ENCODE data around the gene S100A5.
"Not testable (repeated sequence)": the region's sequence is repeated elsewhere in the genome, so short reads cannot be mapped to it uniquely, and the experiment has no call there.

S100A5 gene

DNA sequence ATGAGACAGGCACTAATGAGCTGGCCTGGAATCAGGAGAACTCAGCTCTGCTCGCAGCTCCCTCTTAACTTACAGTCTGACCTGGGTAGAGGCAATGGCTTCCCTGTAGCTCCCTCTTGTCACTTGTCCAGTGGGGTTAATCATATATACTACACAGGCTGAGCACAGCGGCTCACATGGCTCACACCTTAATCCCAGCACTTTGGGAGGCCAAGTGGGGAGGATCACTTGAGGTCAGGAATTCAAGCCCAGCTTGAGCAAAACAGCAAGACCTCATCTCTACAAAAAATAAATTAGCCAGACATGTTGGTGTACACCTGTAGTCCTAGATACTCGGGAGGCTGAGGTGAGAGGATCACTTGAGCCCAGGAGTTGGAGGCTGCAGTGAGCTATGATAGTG lies 9.1 kb downstream of the S100A5 start:
- H3K27me3 Mint-ChIP-seq = no peaks in the 10 kb centered on the region
- H3K27ac Mint-ChIP-seq = peak overlapping the region; percentile 91 to 95
- H3K4me1 Mint-ChIP-seq (ENCODE audit: low read depth in 2 of 2) = peaks cover 50 to 51% of the 10 kb centered on the region in 2 donors
- DNase-seq (no peak), ATAC-seq (replicated peaks) (no peak)
- peak overlapping the region; percentile 88 to 92 for H3K4me3 Mint-ChIP-seq
- H3K9me3 Mint-ChIP-seq = no peaks in the 10 kb centered on the region
- peaks cover 45% of the 10 kb centered on the region for H3K36me3 Mint-ChIP-seq (ENCODE audit: insufficient read depth)

DNA sequence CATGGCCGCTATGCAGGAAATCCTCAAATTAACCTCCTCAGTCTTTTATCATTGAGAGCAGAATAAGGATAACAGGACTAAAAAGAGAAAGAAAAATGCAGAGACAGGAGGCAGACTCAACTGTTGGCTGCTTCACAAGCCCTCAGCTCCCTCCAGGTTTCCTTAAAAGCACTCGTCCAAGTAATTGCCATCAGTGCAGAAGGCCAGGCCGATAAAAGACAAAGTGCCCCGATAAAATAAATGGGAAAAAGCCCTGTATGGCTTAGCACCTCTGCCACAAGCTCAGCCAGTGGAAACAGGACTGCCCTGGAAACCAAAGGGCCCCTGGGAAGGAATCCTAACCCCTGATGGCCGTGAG lies 13.1 kb downstream of the S100A5 start:
- ATAC-seq (replicated peaks) (no peak), DNase-seq (no peak)
- H3K27me3 Mint-ChIP-seq = no peaks in the 10 kb centered on the region
- H3K4me1 Mint-ChIP-seq (ENCODE audit: low read depth in 2 of 2) = peaks cover 17 to 21% of the 10 kb centered on the region in 2 donors
- peaks cover 10% of the 10 kb centered on the region for H3K36me3 Mint-ChIP-seq (ENCODE audit: insufficient read depth)
- H3K4me3 Mint-ChIP-seq = no peak overlapping the region
- H3K9me3 Mint-ChIP-seq = no peaks in the 10 kb centered on the region
- peak overlapping the region in 1 of 2 donors; percentile 59 for H3K27ac Mint-ChIP-seq

GRCh38 chr1:153527023-153527682 lies 13.6 kb downstream of the S100A5 start:
- ATAC-seq (replicated peaks) (no peak), DNase-seq (no peak)
- H3K27ac Mint-ChIP-seq = peak overlapping the region in 1 of 2 donors; percentile 59
- H3K36me3 Mint-ChIP-seq (ENCODE audit: insufficient read depth) = peaks cover 5% of the 10 kb centered on the region
- H3K9me3 Mint-ChIP-seq = no peaks in the 10 kb centered on the region
- H3K27me3 Mint-ChIP-seq = no peaks in the 10 kb centered on the region
- H3K4me1 Mint-ChIP-seq (ENCODE audit: low read depth in 2 of 2) = peaks cover 14 to 16% of the 10 kb centered on the region in 2 donors
- H3K4me3 Mint-ChIP-seq = no peak overlapping the region

- ATAC-seq (replicated peaks) (no peak), DNase-seq (no peak)
- H3K27ac Mint-ChIP-seq = peak overlapping the region in 1 of 2 donors; percentile 59
- H3K4me1 Mint-ChIP-seq (ENCODE audit: low read depth in 2 of 2) = peaks cover 7% of the 10 kb centered on the region in 2 donors
- no peak overlapping the region for H3K4me3 Mint-ChIP-seq
- H3K9me3 Mint-ChIP-seq = no peaks in the 10 kb centered on the region
- H3K36me3 Mint-ChIP-seq (ENCODE audit: insufficient read depth) = peaks cover 5% of the 10 kb centered on the region
- H3K27me3 Mint-ChIP-seq = no peaks in the 10 kb centered on the region
These were observed 14.6 kb downstream of the S100A5 start for GRCh38 chr1:153526132-153526543.

GRCh38 chr1:153525088-153525728 lies 15.5 kb downstream of the S100A5 start:
- no peak for ATAC-seq (replicated peaks)
- Mint-ChIP-seq H3K27ac (no peak overlapping the region), H3K9me3 (no peaks in the 10 kb centered on the region), H3K27me3 (no peaks in the 10 kb centered on the region), H3K36me3 (ENCODE audit: insufficient read depth) (peaks cover 4% of the 10 kb centered on the region), H3K4me3 (no peak overlapping the region), H3K4me1 (ENCODE audit: low read depth in 2 of 2) (peaks cover 2 to 3% of the 10 kb centered on the region in 2 donors)
- no peak for DNase-seq

- not testable (repeated sequence) for H3K4me3 Mint-ChIP-seq; DNase-seq; H3K27me3 Mint-ChIP-seq; H3K9me3 Mint-ChIP-seq; H3K27ac Mint-ChIP-seq; ATAC-seq (replicated peaks); H3K36me3 Mint-ChIP-seq (ENCODE audit: insufficient read depth); H3K4me1 Mint-ChIP-seq (ENCODE audit: low read depth in 2 of 2)
These were observed 18.2 kb downstream of the S100A5 start for GRCh38 chr1:153522353-153523048.

DNA sequence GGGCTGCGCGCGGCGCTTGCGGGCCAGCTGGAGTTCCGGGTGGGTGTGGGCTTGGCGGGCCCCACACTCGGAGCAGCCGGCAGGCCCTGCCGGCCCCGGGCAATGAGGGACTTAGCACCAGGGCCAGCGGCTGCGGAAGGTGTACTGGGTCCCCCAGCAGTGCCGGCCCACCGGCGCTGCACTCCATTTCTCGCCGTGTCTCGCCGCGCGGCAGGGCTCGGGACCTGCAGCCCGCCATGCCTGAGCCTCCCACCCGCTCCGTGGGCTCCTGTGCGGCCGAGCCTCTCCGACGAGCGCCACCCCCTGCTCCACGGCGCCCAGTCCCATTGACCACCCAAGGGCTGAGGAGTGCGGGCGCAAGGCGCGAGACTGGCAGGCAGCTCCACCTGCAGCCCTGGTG lies 18.9 kb downstream of the S100A5 start:
- not testable (repeated sequence) for DNase-seq; H3K4me1 Mint-ChIP-seq (ENCODE audit: low read depth in 2 of 2); H3K9me3 Mint-ChIP-seq; H3K27ac Mint-ChIP-seq; ATAC-seq (replicated peaks); H3K27me3 Mint-ChIP-seq; H3K36me3 Mint-ChIP-seq (ENCODE audit: insufficient read depth); H3K4me3 Mint-ChIP-seq

DNA sequence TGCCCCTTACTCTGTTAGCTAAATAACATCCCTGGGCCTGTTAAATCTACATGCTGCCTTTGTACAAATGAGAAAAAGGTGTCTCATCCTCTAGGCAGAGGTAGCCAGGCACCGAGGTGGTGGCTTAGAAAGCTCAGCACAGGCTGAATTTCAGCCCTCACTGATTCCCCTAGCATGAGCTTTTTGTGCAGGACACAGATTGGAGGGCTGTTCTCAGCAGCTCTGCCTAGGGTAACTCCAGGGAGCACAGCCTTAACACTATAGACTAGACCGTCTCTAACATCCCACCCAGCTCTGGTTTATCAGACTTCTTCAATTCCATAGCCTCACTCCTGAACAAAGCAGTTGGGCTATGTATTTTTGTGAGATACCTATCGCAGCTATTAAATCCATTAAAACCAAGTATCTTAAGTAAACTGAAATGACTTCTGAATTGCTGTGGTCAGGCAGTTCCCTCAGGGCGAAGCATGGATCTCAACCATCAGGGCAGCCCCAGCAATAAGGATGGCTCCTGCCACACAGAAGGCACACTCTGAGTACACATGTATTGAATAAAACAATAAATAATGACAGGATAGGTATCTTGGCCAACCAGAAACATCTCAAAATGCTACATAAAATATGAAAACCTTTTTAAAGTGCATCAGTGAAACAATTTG lies 19.8 kb downstream of the S100A5 start:
- Mint-ChIP-seq H3K27ac (no peak overlapping the region), H3K4me3 (no peak overlapping the region), H3K4me1 (ENCODE audit: low read depth in 2 of 2) (peaks cover 5 to 6% of the 10 kb centered on the region in 2 donors), H3K27me3 (no peaks in the 10 kb centered on the region), H3K36me3 (ENCODE audit: insufficient read depth) (no peaks in the 10 kb centered on the region), H3K9me3 (no peaks in the 10 kb centered on the region)
- ATAC-seq (replicated peaks) (no peak), DNase-seq (no peak)

DNA sequence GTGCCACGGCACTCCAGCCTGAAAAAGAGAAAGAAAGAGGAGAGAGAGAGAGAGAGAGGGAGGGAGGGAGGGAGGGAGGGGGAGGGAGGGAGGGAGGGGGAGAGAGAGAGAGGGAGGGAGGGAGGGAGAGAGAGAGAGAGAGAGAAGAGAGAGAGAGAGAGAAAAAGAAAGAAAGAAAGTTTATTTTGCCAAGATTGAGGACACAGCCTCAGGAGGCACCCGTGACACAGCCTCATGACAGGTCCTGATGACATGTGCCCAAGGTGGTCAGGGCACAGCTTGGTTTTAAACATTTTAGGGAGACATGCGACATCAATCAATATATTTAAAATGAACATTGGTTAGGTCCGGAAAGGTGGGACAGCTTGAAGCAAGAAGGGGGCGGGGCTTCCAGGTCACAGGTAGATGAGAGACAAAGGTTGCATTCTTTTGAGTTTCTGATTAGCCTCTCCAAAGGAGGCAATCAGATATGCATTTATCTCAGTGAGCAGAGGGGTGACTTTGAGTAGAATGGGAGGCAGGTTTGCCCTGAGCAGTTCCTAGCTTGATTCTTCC lies 20.5 kb downstream of the S100A5 start:
- not testable (repeated sequence) for ATAC-seq (replicated peaks); H3K9me3 Mint-ChIP-seq; H3K4me1 Mint-ChIP-seq (ENCODE audit: low read depth in 2 of 2); H3K4me3 Mint-ChIP-seq; H3K36me3 Mint-ChIP-seq (ENCODE audit: insufficient read depth); H3K27me3 Mint-ChIP-seq; DNase-seq
- peak overlapping the region in 1 of 2 donors; percentile 16 for H3K27ac Mint-ChIP-seq

DNA sequence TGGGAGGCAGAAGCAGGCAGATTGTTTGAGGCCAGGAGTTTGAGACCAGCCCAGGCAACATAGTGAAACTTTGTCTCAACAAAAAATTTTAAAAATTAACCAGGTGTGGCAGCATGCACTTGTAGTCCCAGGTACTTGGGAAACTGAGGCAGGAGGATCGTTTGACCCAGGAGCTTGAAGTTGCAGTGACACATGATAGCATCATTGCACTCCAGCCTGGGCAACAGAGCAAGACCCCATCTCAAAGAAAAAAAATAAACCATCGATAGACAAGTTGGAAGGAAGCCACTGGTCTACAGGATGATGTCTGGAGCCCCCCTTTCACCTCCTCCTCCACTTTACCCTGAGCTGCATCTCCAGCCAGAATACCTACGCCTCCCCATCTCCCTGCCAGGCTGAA lies 21.5 kb downstream of the S100A5 start:
- Mint-ChIP-seq H3K4me3 (no peak overlapping the region), H3K36me3 (ENCODE audit: insufficient read depth) (no peaks in the 10 kb centered on the region), H3K9me3 (no peaks in the 10 kb centered on the region), H3K27me3 (no peaks in the 10 kb centered on the region), H3K27ac (no peak overlapping the region), H3K4me1 (ENCODE audit: low read depth in 2 of 2) (peaks cover 5 to 6% of the 10 kb centered on the region in 2 donors)
- ATAC-seq (replicated peaks) = no peak
- DNase-seq = no peak

DNA sequence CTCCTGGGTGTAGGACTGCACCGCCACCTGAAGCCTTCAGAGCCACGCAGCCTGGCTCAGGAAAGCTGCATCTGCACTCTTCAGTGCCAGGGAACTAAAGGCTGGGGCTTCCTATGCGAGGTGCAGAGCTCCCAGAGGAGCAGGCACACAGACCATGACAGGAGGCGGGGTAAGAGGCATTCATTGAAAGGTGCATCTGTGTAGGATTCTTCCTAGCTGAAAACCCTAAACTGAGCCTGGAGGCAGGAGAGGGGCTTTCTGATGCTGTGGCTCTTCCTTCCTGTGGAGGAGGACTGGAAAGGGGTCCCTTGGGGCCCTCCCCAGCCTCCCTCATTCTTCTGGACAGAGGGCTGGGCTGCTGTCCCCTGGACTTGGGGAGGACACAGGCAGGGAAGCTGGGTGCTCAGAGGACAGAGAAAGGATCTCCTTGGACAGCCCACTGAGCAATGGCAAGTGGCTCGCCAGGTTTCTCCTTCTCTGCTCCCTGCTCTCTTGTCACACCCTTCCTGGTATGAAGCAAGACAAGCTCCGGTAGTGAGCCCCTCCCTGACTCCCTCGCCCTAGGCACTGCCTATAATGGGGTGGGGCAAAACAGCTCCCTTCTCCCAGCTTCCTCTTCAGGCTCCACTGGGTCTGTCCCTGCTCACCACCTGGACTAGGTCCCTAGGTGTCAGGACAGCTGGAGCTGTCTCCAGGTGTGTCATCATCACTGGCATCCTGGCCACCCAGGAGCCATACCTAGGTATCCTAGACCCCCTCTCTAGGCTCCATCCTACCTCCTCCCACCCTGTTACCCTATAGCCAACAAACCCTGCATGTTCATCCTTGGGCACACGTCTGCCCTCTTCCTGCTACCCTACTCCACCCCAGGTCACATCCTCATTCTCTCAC lies 25.0 kb downstream of the S100A5 start:
- DNase-seq (no peak), ATAC-seq (replicated peaks) (no peak)
- Mint-ChIP-seq H3K9me3 (no peaks in the 10 kb centered on the region), H3K4me1 (ENCODE audit: low read depth in 2 of 2) (peaks cover 10 to 12% of the 10 kb centered on the region in 2 donors), H3K4me3 (no peak overlapping the region), H3K27me3 (no peaks in the 10 kb centered on the region), H3K27ac (peak overlapping the region; percentile 22 to 64), H3K36me3 (ENCODE audit: insufficient read depth) (no peaks in the 10 kb centered on the region)

GRCh38 chr1:153513666-153514065 lies 27.1 kb downstream of the S100A5 start:
- H3K9me3 Mint-ChIP-seq = no peaks in the 10 kb centered on the region
- DNase-seq (no peak), ATAC-seq (replicated peaks) (no peak)
- no peaks in the 10 kb centered on the region for H3K27me3 Mint-ChIP-seq
- H3K27ac Mint-ChIP-seq = no peak overlapping the region
- H3K36me3 Mint-ChIP-seq (ENCODE audit: insufficient read depth) = no peaks in the 10 kb centered on the region
- H3K4me1 Mint-ChIP-seq (ENCODE audit: low read depth in 2 of 2) = peaks cover 12% of the 10 kb centered on the region in 2 donors
- H3K4me3 Mint-ChIP-seq = no peak overlapping the region

DNA sequence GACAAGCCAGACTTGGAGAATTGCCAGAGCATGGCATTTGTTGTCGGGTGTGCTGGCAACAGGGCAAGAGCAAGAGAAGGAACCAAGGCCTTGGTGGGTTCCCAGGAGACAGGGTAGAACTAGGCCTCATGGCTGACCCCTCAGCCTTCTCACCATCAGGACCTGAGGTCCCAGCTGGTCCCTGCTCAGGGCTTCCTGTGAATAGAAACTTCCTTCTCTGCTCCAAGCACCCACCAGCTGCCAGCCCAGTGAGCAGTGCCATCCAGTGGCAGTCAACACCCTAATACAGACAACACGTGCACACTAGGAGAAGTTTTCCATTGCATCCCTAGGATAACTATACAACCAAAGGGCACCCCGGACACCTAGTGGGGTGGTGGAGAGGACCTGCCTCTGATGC lies 27.7 kb downstream of the S100A5 start:
- Mint-ChIP-seq H3K9me3 (no peaks in the 10 kb centered on the region), H3K27ac (no peak overlapping the region), H3K4me3 (no peak overlapping the region), H3K27me3 (no peaks in the 10 kb centered on the region), H3K36me3 (ENCODE audit: insufficient read depth) (no peaks in the 10 kb centered on the region), H3K4me1 (ENCODE audit: low read depth in 2 of 2) (peaks cover 12% of the 10 kb centered on the region in 2 donors)
- no peak for DNase-seq
- ATAC-seq (replicated peaks) = no peak
